Transverse colon (tissue), 4 donors: Measurements from ENCODE around the gene GALNT2.

Experiments
- CTCF ChIP-seq, 5 experiments: fragments of 200-600 bp in 3 of 5; fragments of 450-650 bp in 2 of 5; sonication (generic) in 3 of 5; IDR thresholded peaks; 1 replicate in 2 of 5; 2 replicates in 3 of 5; pipeline ENCODE4 v1.5.1; 2016 to 2017; ENCODE audit warnings: antibody characterized with exemption in 5 of 5, inconsistent platforms in 3 of 5, mild to moderate bottlenecking in 2 of 5, moderate library complexity in 1 of 5
- POLR2A ChIP-seq: fragments of 450-650 bp; IDR thresholded peaks from one replicate; pipeline ENCODE4 v1.6.1; 2016; ENCODE audit warnings: antibody characterized with exemption, mild to moderate bottlenecking, moderate library complexity
- POLR2AphosphoS5 ChIP-seq, 3 donors: sonication (generic); formaldehyde crosslinking; IDR thresholded peaks; one replicate each; pipeline ENCODE4 v1.6.1; 2016; ENCODE audit warnings: antibody characterized with exemption in 3 of 3

DNA sequence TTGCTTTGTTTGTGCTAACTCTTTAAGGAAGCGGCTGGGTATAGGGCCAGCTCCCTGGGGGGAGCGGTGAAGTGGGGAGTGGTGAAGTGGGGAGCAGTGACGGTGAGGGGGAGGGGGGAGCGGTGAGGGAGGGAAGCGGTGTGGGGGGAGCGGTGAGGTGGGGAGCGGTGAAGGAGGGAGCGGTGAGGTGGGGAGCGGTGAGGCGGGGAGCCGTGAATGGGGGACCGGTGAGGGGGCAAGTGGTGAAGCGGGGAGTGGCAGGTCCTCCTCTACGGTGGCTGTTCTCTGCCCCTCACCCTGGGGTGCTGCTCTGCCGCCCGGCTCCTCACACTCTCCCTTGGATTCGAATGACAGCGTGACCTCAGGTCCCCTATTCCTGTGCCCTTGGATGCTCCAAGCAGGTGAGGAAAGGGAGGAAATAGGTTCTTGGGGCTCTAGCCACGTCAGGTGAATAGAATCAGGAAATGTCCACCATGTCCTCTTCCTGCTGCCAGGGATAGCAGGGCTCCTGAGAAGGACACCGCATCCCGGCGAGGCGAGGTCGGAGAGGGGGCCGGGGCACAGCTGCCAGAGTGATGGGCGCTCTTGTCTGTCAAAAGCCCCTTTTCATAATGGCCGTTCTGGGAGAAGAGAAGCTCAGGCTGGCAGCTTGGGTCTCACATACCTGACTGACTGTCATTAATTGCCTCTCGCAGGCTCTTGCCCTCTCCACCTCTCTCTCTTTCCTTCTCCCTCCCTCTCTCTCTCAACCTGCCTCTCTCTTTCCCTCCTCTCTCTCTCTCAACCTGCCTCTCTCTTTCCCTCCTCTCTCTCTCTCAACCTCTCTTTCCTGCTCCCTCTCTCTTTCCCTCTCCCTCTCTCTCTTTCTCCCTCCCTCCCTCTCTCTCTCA lies 224.9 kb downstream of the GALNT2 start:
- TF ChIP-seq CTCF (IDR thresholded peaks at IDR 0.05), result no peak
- TF ChIP-seq POLR2AphosphoS5 (IDR thresholded peaks at IDR 0.05), result no peak
- no peak for TF ChIP-seq POLR2A
